ENCODE results near the gene MXD1. TPM values are rescaled to one million over a fixed set of nuclear protein-coding genes. Genes with fewer than 3 reads are reported as not detected.
"Not testable (repeated sequence)": the region's sequence is repeated elsewhere in the genome, so short reads cannot be mapped to it uniquely, and the experiment has no call there.

Gene MXD1
- total and polyA plus RNA-seq, 5 experiments from 2014 or later, result 6.4 to 15.8 (median 9.3) TPM

- Mint-ChIP-seq H3K4me3 (peak overlapping the region in 2 of 10 donors; percentile 52 to 66), H3K36me3 (peaks cover 0 to 10% (median 0%) of the 10 kb centered on the region in 3 donors), H3K9me3 (no peaks in the 10 kb centered on the region), H3K27me3 (peaks cover 0 to 3% (median 0%) of the 10 kb centered on the region in 5 donors), H3K4me1 (peaks cover 24 to 48% (median 35%) of the 10 kb centered on the region in 4 donors), H3K27ac (peak overlapping the region in 6 of 10 donors; percentile 6 to 82 (median 63))
- POLR2A ChIA-PET, result interaction anchor here (2.5 kb wide), 1 partner anchor 33 kb away, joined by 6 read pairs; the partner anchor contains the start of gene MXD1
- DNase-seq, result no peak
- no peak for ATAC-seq
Observed at GRCh38 chr2:69947325-69947931, 32.5 kb downstream of the MXD1 start.

GRCh38 chr2:69948032-69948962, 33.4 kb downstream of the MXD1 start:
- Mint-ChIP-seq H3K27me3 (peaks cover 0 to 3% (median 0%) of the 10 kb centered on the region in 5 donors), H3K36me3 (peaks cover 0 to 3% (median 0%) of the 10 kb centered on the region in 3 donors), H3K9me3 (no peaks in the 10 kb centered on the region), H3K4me3 (peak overlapping the region in 1 of 10 donors; percentile 52), H3K27ac (peak overlapping the region in 3 of 10 donors; percentile 46 to 69 (median 57)), H3K4me1 (peaks cover 22 to 45% (median 33%) of the 10 kb centered on the region in 4 donors)
- DNase-seq, result no peak
- ATAC-seq, result no peak
- POLR2A ChIA-PET, result no interaction called here

- POLR2A ChIA-PET, result no interaction called here
- no peak overlapping the region for H3K4me3 Mint-ChIP-seq
Observed at GRCh38 chr2:69948963-69949645, 34.2 kb downstream of the MXD1 start.

GRCh38 chr2:69950241-69950640, 35.3 kb downstream of the MXD1 start:
- ATAC-seq (no peak), DNase-seq (no peak)
- Mint-ChIP-seq H3K4me1 (peaks cover 22 to 29% (median 26%) of the 10 kb centered on the region in 4 donors), H3K4me3 (no peak overlapping the region), H3K36me3 (no peaks in the 10 kb centered on the region), H3K27ac (peak overlapping the region in 1 of 10 donors; percentile 48), H3K9me3 (no peaks in the 10 kb centered on the region), H3K27me3 (peaks cover 0 to 3% (median 0%) of the 10 kb centered on the region in 5 donors)
- POLR2A ChIA-PET, result no interaction called here

More at GRCh38 chr2:69948963-69949645, 34.2 kb downstream of the MXD1 start:
- Mint-ChIP-seq H3K4me1 (peaks cover 22 to 39% (median 31%) of the 10 kb centered on the region in 4 donors), H3K9me3 (no peaks in the 10 kb centered on the region), H3K36me3 (no peaks in the 10 kb centered on the region), H3K27me3 (peaks cover 0 to 3% (median 0%) of the 10 kb centered on the region in 5 donors), H3K27ac (peak overlapping the region in 1 of 10 donors; percentile 83)
- DNase-seq (no peak), ATAC-seq (no peak)

- H3K4me3 Mint-ChIP-seq, H3K36me3 Mint-ChIP-seq, ATAC-seq, POLR2A ChIA-PET, DNase-seq, H3K27ac Mint-ChIP-seq, H3K9me3 Mint-ChIP-seq, H3K27me3 Mint-ChIP-seq: not testable (repeated sequence)
- peaks cover 19 to 25% (median 21%) of the 10 kb centered on the region in 4 donors for H3K4me1 Mint-ChIP-seq
Observed at GRCh38 chr2:69950671-69951070, 35.8 kb downstream of the MXD1 start.

- Mint-ChIP-seq H3K36me3 (no peaks in the 10 kb centered on the region), H3K4me3 (no peak overlapping the region), H3K27ac (peak overlapping the region in 2 of 10 donors; percentile 6 to 25), H3K9me3 (no peaks in the 10 kb centered on the region), H3K27me3 (peaks cover 0 to 3% (median 0%) of the 10 kb centered on the region in 5 donors), H3K4me1 (peaks cover 3 to 6% (median 4%) of the 10 kb centered on the region in 4 donors)
- POLR2A ChIA-PET, result no interaction called here
- no peak for ATAC-seq
- no peak for DNase-seq
Observed at GRCh38 chr2:69952336-69953115, 37.6 kb downstream of the MXD1 start.

- no peaks in the 10 kb centered on the region for H3K9me3 Mint-ChIP-seq
- no peaks in the 10 kb centered on the region for H3K36me3 Mint-ChIP-seq
- H3K27me3 Mint-ChIP-seq, result peaks cover 0 to under 1% (median 0%) of the 10 kb centered on the region in 5 donors
- POLR2A ChIA-PET, result no interaction called here
- H3K4me1 Mint-ChIP-seq, result peaks cover 0 to 2% (median 1%) of the 10 kb centered on the region in 4 donors
- DNase-seq (no peak), ATAC-seq (no peak)
- peak overlapping the region in 1 of 10 donors; percentile 58 for H3K27ac Mint-ChIP-seq
- no peak overlapping the region for H3K4me3 Mint-ChIP-seq
Observed at GRCh38 chr2:69954084-69954483, 39.2 kb downstream of the MXD1 start.

- peaks cover 0 to 4% (median 0%) of the 10 kb centered on the region in 5 donors for H3K27me3 Mint-ChIP-seq
- no peak for DNase-seq
- ATAC-seq, result no peak
- H3K4me1 Mint-ChIP-seq, result peaks cover 0 to 3% (median under 1%) of the 10 kb centered on the region in 4 donors
- H3K9me3 Mint-ChIP-seq, result no peaks in the 10 kb centered on the region
- H3K27ac Mint-ChIP-seq, result no peak overlapping the region
- no peak overlapping the region for H3K4me3 Mint-ChIP-seq
- POLR2A ChIA-PET, result no interaction called here
- peaks cover 0 to 2% (median 0%) of the 10 kb centered on the region in 3 donors for H3K36me3 Mint-ChIP-seq
Observed at GRCh38 chr2:69955029-69955428, 40.1 kb downstream of the MXD1 start.

- peaks cover 0 to 3% (median under 1%) of the 10 kb centered on the region in 4 donors for H3K4me1 Mint-ChIP-seq
- peaks cover 0 to 4% (median 0%) of the 10 kb centered on the region in 5 donors for H3K27me3 Mint-ChIP-seq
- no peak overlapping the region for H3K4me3 Mint-ChIP-seq
- no peak overlapping the region for H3K27ac Mint-ChIP-seq
- DNase-seq (no peak), ATAC-seq (no peak)
- no peaks in the 10 kb centered on the region for H3K9me3 Mint-ChIP-seq
- peaks cover 0 to 2% (median 0%) of the 10 kb centered on the region in 3 donors for H3K36me3 Mint-ChIP-seq
- POLR2A ChIA-PET, result no interaction called here
Observed at GRCh38 chr2:69956475-69956979, 41.6 kb downstream of the MXD1 start.

- POLR2A ChIA-PET, result no interaction called here
- Mint-ChIP-seq H3K4me3 (no peak overlapping the region), H3K27ac (no peak overlapping the region)
Observed at GRCh38 chr2:69957965-69958364, 43.1 kb downstream of the MXD1 start.

GRCh38 chr2:69958480-69958879, 43.6 kb downstream of the MXD1 start:
- H3K4me1 Mint-ChIP-seq, result peaks cover 0 to 2% (median under 1%) of the 10 kb centered on the region in 4 donors
- POLR2A ChIA-PET, result interaction anchor here (0.6 kb wide), 1 partner anchor 304 kb away, joined by 4 read pairs; no protein-coding TSS in a partner anchor
- ATAC-seq, result no peak
- peaks cover 0 to 2% (median 0%) of the 10 kb centered on the region in 3 donors for H3K36me3 Mint-ChIP-seq
- H3K27ac Mint-ChIP-seq, result no peak overlapping the region
- peaks cover 0 to 4% (median 0%) of the 10 kb centered on the region in 5 donors for H3K27me3 Mint-ChIP-seq
- H3K4me3 Mint-ChIP-seq, result no peak overlapping the region
- H3K9me3 Mint-ChIP-seq, result no peaks in the 10 kb centered on the region
- peak in 1 of 10 donors; percentile 7 for DNase-seq

More at GRCh38 chr2:69957965-69958364, 43.1 kb downstream of the MXD1 start:
- ATAC-seq, result no peak
- Mint-ChIP-seq H3K36me3 (peaks cover 0 to 2% (median 0%) of the 10 kb centered on the region in 3 donors), H3K4me1 (peaks cover 0 to 2% (median under 1%) of the 10 kb centered on the region in 4 donors), H3K27me3 (peaks cover 0 to 4% (median 0%) of the 10 kb centered on the region in 5 donors), H3K9me3 (no peaks in the 10 kb centered on the region)
- no peak for DNase-seq
